HG03039 (cell line): ENCODE results near the gene ZIC5.

Experiments
- ATAC-seq: cut with Tn5 transposase; IDR thresholded peaks from one replicate; pipeline ENCODE4 v1.9.1; 2021; ENCODE audit warnings: mild to moderate bottlenecking, moderate library complexity; ENCODE audit not compliant: unreplicated experiment

Gene ZIC5

DNA sequence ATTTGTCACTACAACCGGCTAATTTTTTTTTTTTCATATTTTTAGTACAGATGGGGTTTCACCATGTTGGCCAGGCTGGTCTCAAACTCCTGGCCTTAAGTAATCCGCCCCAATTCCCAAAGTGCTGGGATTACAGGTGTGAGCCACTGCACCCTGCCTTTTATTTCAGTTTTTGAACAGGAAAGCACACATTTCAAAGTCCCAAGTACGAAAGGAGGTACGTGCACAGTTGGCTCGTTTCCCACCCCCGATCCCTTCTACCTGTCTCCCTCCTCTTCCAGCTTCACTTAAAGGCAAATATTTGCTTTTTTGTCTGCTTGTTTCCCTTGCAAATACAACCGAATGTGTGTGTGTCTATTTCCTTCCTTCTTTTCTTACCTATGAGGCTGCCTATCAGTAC, 30.5 kb downstream of the ZIC5 start:
- ATAC-seq, result no peak

DNA sequence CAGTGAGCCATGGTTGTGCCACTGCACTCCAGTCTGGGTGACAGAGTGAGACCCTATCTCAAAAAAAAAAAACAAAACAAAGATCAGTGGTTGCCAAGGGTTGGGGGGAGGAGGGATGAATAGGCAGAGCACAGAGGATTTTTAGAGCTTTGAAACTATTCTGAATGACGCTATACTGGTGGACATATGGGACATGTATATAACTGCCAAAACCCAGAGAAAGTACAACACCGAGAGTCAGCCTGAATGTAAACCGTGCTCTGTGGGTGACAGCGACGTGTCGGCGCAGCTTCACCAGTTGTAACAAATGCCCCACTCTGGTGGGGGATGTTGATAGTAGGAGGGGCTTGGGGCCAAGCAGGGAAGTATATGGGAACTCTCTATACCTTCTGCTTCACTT, 32.9 kb downstream of the ZIC5 start:
- no peak for ATAC-seq

DNA sequence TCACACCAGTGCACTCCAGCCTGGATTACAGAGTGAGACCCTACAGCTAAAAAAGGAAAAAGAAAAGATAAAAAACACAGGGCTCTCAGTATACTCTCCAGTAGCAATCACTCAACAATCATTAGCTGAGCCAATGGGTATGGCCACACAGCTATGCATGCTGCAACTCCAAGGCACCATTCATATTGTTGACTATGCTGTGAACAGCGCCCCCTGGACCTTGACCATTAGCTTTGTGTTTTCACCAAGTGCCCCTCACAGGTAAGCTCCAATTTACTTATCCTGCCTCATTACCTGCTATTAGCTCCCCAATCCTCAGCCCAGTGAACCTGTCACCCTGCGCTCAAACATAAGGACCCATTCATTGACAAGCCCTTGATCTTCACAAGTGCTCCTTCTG, 35.8 kb downstream of the ZIC5 start:
- no peak for ATAC-seq

DNA sequence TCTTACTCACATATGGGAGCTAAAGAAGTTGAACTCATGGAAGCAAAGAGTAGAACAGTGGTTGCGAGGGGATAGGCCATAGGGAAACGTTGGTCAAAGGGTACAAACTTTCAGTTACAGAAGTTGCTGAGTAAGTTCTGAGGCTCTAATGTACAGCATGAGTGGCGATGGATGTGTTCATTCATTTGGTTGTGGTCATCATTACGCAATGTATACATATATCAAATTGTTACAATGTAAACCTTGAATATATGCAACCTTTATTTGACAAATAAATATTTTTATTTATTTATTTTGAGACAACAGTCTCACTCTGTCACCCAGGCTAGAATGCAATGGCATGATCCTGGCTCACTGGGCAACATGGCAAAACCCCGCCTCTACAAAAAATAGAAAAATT, 38.7 kb downstream of the ZIC5 start:
- ATAC-seq, result no peak

DNA sequence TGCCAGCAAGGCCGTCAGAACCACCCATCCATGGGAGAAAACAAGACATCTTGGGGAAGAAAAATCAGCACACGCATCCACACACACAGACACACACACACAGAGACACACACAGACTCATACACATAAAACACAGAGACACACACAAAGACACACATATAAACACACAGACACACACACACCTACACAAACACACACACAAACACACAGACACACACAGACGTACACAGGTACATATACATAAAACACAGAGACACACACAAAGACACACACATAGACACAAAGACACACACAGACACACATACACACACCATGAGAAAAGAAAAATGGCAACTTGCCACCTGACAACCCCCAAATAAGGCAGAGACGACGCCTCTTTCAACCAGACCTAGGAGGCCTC, 40.6 kb downstream of the ZIC5 start:
- ATAC-seq, result no peak

DNA sequence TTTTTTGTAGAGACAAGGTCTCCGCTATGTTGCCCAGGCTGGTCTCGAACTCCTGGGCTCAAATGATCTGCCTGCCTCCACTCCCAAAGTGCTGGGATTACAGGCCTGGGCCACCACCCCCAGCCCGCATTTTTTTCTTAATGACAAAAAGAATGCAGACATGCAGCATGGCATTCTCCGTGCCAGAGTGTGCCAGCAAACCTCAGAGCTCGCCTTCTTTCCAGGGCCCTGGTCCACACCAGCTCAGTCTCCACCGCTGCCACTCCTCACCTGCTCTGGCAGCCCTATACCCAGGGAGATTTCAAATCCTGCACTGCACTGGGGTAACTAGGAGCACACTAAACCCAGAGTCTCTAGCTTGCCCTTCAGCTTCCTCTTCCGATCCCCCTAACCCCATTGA, 41.7 kb downstream of the ZIC5 start:
- no peak for ATAC-seq

DNA sequence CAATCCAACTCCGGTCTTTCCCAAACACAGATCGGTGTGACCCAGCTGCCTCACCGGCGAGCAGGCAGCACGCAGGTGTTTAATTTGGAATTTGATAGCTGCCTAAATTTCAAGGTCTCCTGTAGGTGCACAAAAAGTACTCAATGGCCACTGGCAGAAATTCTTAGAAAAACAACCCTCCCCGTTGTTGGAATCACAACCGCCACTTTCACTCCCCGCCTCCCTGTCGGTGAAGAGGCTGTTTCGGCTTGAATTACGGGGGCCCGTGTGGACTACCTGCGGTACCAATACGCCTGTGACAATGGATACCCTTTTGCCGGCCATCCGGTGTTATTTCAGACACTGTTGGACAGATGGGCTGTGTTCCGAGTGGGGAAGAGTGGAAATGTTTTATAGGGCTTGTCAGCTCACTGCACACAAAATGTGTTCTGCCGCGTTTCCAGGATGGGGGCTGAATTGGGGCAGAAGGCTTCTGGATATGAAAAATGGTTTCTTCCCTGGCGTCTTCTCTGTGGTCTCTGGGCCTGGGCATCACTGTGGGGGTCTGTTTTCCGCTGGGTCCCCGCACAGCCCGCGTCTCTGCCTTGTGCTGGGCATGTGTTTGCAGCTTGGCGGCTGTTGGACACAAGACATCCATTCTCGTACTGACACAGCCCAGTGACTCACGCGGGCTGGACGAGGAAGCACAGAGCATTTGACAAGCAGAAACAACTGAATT, 45.4 kb downstream of the ZIC5 start:
- no peak for ATAC-seq

DNA sequence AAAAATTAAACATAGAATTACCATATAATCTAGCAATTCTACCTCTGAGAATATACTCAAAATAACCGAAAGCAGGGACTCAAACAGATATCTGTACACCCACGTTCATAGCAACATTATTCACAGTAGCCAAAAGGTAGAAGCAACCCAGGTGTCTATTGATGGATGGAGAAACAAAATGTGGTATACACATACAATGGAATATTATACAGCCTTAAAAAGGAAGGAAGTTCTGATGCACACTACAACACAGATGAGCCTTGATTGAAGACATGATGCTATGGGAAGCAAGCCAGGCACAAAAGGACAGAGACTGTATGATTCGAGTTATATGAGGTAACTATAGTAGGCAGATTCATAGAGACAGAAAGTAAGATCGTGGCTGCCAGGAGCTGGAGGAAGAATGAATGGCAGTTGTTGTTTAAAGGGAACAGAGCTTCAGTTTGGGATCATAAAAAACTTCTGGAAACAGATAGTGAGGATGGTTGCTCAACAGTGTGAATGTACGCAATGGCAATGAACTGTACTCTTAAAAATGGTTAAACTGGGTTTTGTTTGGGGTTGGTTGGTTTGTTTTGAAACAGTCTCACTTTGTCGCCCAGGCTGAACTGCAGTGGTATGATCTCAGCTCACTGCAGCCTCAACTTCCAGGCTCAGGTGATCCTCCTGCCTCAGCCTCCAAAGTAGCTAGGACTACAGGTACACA, 47.5 kb downstream of the ZIC5 start:
- no peak for ATAC-seq

DNA sequence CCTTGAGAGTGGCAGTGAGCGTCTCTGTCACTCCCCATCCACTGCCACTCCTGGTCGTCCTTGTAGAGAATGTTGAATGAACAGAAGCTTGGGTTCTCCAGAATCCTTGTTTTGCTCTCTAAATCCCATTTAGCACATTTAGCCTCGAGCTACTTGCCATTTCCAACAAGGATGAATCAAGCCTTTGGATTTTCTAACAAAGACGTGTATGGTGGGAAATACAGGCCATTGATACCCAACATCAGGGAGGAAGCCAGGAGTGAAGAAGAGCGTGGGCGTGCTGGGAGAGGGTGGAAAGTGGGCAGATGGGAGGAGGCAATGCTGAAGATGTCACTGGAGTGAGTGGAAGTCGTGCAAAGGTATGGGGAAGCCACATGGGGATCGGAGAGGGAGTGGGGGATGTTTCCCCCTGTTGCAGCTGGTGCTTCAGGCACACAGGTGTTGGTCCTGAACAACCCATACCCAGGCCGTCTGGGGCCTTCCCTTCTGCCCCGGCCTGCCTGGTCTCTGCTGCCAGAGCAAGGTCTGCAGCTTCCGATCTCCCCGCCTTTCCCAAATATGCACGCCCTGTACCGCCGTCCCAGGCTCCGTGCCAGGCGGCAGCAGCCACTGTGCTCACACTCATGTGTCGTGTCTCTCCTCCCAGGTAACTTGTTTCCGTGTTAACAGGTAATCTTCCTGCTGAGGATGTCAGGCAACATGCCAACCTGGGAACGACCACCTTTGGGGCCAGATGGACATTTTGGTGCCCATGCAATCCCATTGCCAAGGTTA, 48.7 kb downstream of the ZIC5 start:
- no peak for ATAC-seq

DNA sequence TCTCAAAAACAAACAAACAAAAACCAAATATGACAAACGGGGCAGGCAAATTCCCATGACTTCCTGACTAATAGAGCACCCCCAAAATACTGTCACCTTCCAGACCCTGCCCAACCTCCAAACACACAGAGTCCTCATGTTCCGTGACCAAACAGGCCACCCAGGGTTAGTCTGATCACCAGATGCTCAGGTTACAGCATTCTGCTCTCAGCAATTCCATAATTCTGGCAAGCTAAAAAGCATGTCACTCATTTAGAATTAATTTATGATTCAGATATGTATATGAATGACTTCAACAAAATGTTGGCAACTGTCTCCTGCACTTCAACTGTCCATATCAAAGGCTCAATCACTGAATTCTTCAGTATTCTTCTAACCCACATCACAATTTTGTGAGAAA, 52.4 kb downstream of the ZIC5 start:
- ATAC-seq, result no peak

DNA sequence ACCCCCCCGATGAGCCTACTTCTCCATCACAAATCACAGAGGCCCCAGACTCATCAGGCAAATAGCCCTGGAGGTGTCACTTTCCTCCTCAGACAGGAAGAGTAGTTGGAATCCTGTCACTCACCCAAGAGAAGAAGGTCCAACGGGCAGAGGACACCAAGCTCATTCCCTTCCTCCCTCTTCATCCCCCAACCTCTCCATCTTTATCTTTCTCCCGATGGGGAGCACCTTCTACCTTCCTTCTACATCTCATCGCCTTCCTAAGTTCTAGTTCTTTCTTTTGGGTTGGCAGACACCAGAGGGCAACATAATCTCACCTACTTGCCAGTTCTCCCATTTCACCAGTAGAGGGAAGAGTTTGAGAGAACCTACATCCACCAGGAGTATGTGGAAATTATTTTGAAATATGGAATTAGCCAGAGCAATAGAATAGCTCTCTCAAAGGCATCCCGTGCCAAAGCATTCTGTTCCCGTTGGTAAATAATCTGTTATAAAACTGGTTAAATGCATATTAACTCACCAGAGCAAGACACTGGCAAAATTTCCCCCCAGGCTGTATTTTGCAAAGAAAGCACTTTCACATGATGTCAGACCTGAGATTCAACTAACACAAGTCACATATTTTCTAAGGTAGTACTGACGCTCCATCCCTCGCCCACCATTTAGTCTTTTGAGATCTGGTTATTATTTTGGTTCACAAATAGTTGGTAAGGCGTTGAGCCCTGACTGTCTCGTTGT, 55.0 kb downstream of the ZIC5 start:
- ATAC-seq, result peak; percentile 72

DNA sequence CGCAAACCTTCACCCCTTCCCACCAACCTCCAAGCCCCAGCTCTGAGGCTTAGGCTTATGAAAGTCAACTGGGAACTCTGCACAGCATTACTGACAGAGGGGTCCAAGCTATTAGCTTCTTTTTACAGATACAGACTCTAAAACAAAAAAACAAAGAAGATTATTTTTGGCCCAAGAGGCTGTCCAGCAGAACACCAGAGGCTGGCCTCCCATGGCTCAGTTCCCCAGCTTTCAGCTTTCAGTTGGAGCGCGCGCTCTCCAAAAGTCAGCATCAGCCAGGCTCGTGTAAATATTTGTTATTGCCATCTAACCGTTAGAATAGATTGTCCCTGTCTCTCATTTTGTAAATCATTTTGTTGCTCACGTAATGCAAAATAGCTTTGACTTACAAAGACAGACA, 58.4 kb downstream of the ZIC5 start:
- no peak for ATAC-seq
